Activated B cell treated with CpG ODN at 0.5 μM for 24 hours (primary cell): Measurements from ENCODE around the gene PKN2. TPM values are rescaled to one million over a fixed set of nuclear protein-coding genes. Genes with fewer than 3 reads are reported as not detected.

Experiments
- ATAC-seq: fragments of 200-7000 bp; cut with Tn5 transposase; one replicate; pipeline ENCODE4 v1.10.0; 2021; ENCODE audit warnings: low read depth, mild to moderate bottlenecking, moderate library complexity
- CTCF ChIA-PET: fragments of 350-600 bp; sonication (Branson Sonifier 250); formaldehyde crosslinking; loops from one replicate; lab custom pipeline; 2021; ENCODE audit warnings: antibody characterized with exemption; lab: Charles Lee
- POLR2A ChIA-PET: fragments of 350-600 bp; sonication (Branson Sonifier 250); formaldehyde crosslinking; loops from one replicate; lab custom pipeline; 2021; ENCODE audit warnings: antibody characterized with exemption; lab: Charles Lee
- DNase-seq: peaks from one replicate; pipeline ENCODE4 v3.0.0; 2022
- H3K27ac Mint-ChIP-seq: one replicate; pipeline ENCODE4 v1.8.0; 2020; ENCODE audit warnings: mixed read lengths
- H3K27me3 Mint-ChIP-seq: one replicate; pipeline ENCODE4 v1.8.0; 2021; ENCODE audit warnings: mixed read lengths
- H3K36me3 Mint-ChIP-seq: one replicate; pipeline ENCODE4 v1.8.0; 2021; ENCODE audit warnings: low read depth, mixed read lengths
- H3K4me1 Mint-ChIP-seq: one replicate; pipeline ENCODE4 v1.8.0; 2021; ENCODE audit warnings: mixed read lengths
- H3K4me3 Mint-ChIP-seq: one replicate; pipeline ENCODE4 v1.8.0; 2020; ENCODE audit warnings: mild to moderate bottlenecking, mixed read lengths
- H3K9me3 Mint-ChIP-seq: one replicate; pipeline ENCODE4 v1.8.0; 2020; ENCODE audit warnings: mixed read lengths
- intact Hi-C: fragments of 100-400 bp; cut with micrococcal nuclease; formaldehyde crosslinking; loops from one replicate; pipeline ENCODE4 v1.15.1; 2024
- total RNA-seq: library from RNA; stranded (reverse); gene quantifications from 2 replicates; pipeline ENCODE4 v1.2.3, GENCODE V29; 2022
- TF ChIP-seq, protein P1 (sequence below): fragments of 200-600 bp; IDR thresholded peaks from one replicate; pipeline ENCODE4 v1.8.0; 2022; ENCODE audit warnings: antibody characterized with exemption, mild to moderate bottlenecking

PKN2 gene
- total RNA-seq, 1 donor from 2014 or later: 42.7 TPM

- ChIA-PET CTCF (no interaction called here), POLR2A (no interaction called here)
- TF ChIP-seq, protein P1, sequence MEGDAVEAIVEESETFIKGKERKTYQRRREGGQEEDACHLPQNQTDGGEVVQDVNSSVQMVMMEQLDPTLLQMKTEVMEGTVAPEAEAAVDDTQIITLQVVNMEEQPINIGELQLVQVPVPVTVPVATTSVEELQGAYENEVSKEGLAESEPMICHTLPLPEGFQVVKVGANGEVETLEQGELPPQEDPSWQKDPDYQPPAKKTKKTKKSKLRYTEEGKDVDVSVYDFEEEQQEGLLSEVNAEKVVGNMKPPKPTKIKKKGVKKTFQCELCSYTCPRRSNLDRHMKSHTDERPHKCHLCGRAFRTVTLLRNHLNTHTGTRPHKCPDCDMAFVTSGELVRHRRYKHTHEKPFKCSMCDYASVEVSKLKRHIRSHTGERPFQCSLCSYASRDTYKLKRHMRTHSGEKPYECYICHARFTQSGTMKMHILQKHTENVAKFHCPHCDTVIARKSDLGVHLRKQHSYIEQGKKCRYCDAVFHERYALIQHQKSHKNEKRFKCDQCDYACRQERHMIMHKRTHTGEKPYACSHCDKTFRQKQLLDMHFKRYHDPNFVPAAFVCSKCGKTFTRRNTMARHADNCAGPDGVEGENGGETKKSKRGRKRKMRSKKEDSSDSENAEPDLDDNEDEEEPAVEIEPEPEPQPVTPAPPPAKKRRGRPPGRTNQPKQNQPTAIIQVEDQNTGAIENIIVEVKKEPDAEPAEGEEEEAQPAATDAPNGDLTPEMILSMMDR: no peak
- Mint-ChIP-seq H3K27me3 (no peaks in the 10 kb centered on the region), H3K36me3 (peaks cover 72% of the 10 kb centered on the region), H3K9me3 (peaks cover 13% of the 10 kb centered on the region), H3K27ac (no peak overlapping the region), H3K4me3 (no peak overlapping the region), H3K4me1 (peaks cover 5% of the 10 kb centered on the region)
- intact Hi-C loops: no loop called here
- DNase-seq (no peak), ATAC-seq (no peak)
These were observed 115.4 kb downstream of the PKN2 start for GRCh38 chr1:88799491-88799890.

- ATAC-seq (no peak), DNase-seq (no peak)
- H3K4me3 Mint-ChIP-seq: no peak overlapping the region
- ChIA-PET POLR2A (no interaction called here), CTCF (no interaction called here)
- no peak overlapping the region for H3K27ac Mint-ChIP-seq
- H3K36me3 Mint-ChIP-seq: peaks cover 70% of the 10 kb centered on the region
- TF ChIP-seq, protein P1: no peak
- peaks cover 13% of the 10 kb centered on the region for H3K9me3 Mint-ChIP-seq
- no peaks in the 10 kb centered on the region for H3K27me3 Mint-ChIP-seq
- H3K4me1 Mint-ChIP-seq: peaks cover 5% of the 10 kb centered on the region
- intact Hi-C loops: no loop called here
These were observed 116.4 kb downstream of the PKN2 start for GRCh38 chr1:88800382-88801051.

DNA sequence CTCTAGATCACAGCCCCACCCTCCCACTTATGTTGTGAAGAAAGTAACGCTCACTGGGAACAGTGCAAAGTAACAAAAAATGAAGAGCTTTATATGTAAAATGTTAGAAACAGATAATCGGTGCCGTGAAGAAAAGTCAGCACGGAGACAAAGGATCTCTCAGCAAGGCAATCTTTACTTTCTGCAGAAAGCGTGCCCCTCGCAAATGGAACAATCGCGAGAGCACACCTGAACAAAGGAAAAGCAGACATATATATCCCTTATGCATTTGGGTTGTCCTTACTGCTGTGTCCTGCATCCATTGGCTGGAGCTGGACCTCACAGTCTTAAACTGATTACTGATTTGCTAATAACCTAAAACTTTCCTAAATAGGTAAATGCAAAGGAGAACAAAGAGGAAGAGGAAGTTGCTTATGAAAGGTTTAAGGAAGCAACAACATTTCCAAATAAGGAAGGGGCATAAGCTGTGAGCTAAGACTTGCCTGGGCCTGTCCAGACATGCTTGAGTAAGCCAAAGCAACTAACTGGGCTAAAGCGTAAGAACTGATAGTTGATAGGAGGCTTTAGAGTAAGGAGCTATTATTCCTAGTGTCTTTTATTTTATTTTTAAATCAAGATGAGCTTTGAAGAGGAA lies 117.6 kb downstream of the PKN2 start:
- ChIA-PET CTCF (no interaction called here), POLR2A (interaction anchor here (0.7 kb wide), 1 partner anchor 134 kb away, joined by 4 read pairs; no protein-coding TSS in a partner anchor)
- peaks cover 13% of the 10 kb centered on the region for H3K9me3 Mint-ChIP-seq
- ATAC-seq: no peak
- H3K27me3 Mint-ChIP-seq: no peaks in the 10 kb centered on the region
- H3K36me3 Mint-ChIP-seq: peaks cover 70% of the 10 kb centered on the region
- intact Hi-C loops: no loop called here
- H3K27ac Mint-ChIP-seq: peak overlapping the region; percentile 14
- no peak overlapping the region for H3K4me3 Mint-ChIP-seq
- peaks cover 5% of the 10 kb centered on the region for H3K4me1 Mint-ChIP-seq
- no peak for DNase-seq
- TF ChIP-seq, protein P1: no peak

GRCh38 chr1:88802404-88802803 lies 118.3 kb downstream of the PKN2 start:
- intact Hi-C loops: no loop called here
- ATAC-seq (no peak), DNase-seq (no peak)
- H3K27me3 Mint-ChIP-seq: no peaks in the 10 kb centered on the region
- no peak overlapping the region for H3K27ac Mint-ChIP-seq
- peaks cover 72% of the 10 kb centered on the region for H3K36me3 Mint-ChIP-seq
- ChIA-PET POLR2A (interaction anchor here (0.6 to 0.7 kb wide), 2 partner anchors 83 to 133 kb away, joined by 4 to 5 read pairs; no protein-coding TSS in a partner anchor), CTCF (no interaction called here)
- TF ChIP-seq, protein P1: no peak
- H3K4me3 Mint-ChIP-seq: no peak overlapping the region
- H3K4me1 Mint-ChIP-seq: peaks cover 5% of the 10 kb centered on the region
- H3K9me3 Mint-ChIP-seq: peaks cover 13% of the 10 kb centered on the region

DNA sequence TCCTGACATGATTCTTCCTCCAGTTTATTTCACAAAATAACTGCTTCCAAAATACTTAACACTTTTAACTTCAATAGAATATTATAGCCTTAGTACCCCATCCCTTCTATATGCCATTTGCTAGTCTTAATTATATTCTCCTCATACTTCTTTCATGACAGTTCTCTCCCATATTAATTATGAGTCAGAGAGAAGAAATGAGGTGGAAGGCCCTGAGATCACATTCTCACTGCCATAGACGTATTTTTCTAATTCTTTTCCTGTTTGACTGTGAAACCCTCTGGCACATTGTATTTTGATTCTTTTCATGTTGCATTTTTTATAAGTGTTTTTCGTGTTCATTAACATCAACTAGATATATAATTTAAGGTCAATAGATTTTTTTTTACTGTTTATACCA lies 118.9 kb downstream of the PKN2 start:
- TF ChIP-seq, protein P1: no peak
- ATAC-seq (no peak), DNase-seq (no peak)
- H3K4me1 Mint-ChIP-seq: peaks cover 5% of the 10 kb centered on the region
- no peak overlapping the region for H3K27ac Mint-ChIP-seq
- H3K27me3 Mint-ChIP-seq: no peaks in the 10 kb centered on the region
- peaks cover 13% of the 10 kb centered on the region for H3K9me3 Mint-ChIP-seq
- intact Hi-C loops: no loop called here
- POLR2A ChIA-PET: interaction anchor here (0.6 kb wide), 1 partner anchor 82 kb away, joined by 5 read pairs; no protein-coding TSS in a partner anchor
- peaks cover 69% of the 10 kb centered on the region for H3K36me3 Mint-ChIP-seq
- no peak overlapping the region for H3K4me3 Mint-ChIP-seq
- CTCF ChIA-PET: no interaction called here
